NCI-H1694 (cell line): ENCODE results near the gene DGKQ.

ENCODE experiments used
- DNase-seq: peaks from one replicate; lab custom pipeline; 2025; lab: John Stamatoyannopoulos, UW

The DGKQ gene, protein sequence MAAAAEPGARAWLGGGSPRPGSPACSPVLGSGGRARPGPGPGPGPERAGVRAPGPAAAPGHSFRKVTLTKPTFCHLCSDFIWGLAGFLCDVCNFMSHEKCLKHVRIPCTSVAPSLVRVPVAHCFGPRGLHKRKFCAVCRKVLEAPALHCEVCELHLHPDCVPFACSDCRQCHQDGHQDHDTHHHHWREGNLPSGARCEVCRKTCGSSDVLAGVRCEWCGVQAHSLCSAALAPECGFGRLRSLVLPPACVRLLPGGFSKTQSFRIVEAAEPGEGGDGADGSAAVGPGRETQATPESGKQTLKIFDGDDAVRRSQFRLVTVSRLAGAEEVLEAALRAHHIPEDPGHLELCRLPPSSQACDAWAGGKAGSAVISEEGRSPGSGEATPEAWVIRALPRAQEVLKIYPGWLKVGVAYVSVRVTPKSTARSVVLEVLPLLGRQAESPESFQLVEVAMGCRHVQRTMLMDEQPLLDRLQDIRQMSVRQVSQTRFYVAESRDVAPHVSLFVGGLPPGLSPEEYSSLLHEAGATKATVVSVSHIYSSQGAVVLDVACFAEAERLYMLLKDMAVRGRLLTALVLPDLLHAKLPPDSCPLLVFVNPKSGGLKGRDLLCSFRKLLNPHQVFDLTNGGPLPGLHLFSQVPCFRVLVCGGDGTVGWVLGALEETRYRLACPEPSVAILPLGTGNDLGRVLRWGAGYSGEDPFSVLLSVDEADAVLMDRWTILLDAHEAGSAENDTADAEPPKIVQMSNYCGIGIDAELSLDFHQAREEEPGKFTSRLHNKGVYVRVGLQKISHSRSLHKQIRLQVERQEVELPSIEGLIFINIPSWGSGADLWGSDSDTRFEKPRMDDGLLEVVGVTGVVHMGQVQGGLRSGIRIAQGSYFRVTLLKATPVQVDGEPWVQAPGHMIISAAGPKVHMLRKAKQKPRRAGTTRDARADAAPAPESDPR

DNA sequence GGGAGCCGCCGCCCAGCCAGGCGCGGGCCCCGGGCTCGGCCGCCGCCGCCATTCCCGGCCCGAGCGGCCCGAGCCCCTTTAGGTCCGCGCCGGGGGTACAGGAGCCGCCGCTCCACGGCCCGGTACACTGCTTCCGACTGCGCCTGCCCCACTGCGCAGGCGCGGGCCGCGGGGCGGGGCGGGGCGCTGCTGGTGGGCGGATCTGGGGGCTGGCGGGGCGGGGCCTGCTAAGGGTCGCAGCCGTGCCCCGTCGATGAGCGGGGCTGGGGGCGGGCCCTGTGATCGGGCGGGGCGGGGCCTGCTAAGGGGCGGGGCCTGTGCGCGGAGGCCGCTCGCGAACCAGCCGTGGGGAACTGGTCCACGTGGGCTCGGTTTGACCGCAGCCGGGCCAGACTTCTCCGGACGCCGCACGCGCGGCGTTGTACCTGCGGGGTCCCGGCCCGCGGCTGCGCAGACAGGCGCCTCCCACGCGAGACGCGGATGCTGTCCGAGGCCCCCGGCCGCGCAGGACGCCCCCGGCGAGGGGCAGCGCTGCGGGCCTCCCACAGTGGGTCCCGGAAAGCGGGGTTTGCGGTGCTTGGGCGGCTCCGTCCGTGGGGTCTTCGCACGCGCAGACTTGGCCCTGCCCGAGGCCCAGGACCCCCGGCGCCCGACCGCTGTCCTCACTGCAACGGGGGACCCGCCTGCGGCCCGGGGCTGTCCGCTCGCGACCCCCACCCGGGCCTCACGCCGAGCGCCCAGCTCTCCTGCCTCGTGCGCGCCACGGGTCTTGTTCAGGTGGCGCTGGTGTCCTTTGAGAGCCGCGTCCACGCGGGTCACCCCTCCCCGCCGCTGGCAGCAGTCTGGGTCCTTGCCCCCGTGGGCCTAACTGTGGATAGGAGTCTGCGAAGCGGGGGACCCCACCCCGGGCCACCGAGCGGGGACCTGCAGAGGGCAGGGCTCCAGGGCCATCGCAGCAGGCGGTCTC lies at the start of gene DGKQ:
DGKQ (minus strand) TSS at position 139 of the 967 bp plus-strand sequence; CDS start at position 52, 87 bp downstream.
- no peak for DNase-seq

DNA sequence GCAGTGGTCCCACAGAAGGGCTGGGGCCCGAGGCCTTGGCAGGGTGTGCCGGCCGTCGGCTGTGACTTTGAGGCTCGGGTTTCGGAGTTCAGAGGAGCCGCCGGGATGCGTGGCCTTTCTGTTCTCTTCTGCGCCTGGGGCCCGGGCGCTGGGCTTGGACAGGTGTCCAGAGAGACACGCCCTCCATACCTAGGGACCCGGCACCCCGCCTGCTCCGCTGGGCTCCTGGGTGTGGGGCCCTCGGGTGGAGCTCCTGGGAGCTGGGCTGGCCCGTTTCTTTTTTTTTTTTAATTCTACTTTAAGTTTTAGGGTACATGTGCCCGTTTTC lies 49.3 kb upstream of the DGKQ start:
- no peak for DNase-seq

DNA sequence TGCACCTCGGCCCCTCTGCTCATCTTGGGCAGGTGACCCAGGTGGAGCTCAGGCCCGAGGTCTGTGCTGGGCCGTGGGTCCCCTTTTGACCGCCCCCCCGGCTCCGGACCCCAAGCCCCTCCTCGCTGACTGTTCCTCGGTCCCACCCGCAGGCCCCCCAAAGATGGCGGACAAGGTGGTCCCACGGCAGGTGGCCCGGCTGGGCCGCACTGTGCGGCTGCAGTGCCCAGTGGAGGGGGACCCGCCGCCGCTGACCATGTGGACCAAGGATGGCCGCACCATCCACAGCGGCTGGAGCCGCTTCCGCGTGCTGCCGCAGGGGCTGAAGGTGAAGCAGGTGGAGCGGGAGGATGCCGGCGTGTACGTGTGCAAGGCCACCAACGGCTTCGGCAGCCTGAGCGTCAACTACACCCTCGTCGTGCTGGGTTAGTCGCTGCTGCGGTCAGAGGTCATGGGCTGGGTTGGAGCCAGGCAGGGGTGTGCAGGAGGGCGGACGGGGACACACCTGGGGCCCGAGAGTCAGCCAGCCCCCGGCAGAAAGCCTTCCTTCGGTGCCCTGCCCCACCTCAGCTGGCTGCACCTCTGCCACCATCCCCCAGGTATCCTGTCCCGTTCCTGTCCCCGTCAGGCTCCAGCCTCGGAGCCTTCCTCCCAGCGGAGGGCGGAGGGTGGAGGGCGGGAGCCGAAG lies 48.8 kb upstream of the DGKQ start:
- DNase-seq, result no peak

DNA sequence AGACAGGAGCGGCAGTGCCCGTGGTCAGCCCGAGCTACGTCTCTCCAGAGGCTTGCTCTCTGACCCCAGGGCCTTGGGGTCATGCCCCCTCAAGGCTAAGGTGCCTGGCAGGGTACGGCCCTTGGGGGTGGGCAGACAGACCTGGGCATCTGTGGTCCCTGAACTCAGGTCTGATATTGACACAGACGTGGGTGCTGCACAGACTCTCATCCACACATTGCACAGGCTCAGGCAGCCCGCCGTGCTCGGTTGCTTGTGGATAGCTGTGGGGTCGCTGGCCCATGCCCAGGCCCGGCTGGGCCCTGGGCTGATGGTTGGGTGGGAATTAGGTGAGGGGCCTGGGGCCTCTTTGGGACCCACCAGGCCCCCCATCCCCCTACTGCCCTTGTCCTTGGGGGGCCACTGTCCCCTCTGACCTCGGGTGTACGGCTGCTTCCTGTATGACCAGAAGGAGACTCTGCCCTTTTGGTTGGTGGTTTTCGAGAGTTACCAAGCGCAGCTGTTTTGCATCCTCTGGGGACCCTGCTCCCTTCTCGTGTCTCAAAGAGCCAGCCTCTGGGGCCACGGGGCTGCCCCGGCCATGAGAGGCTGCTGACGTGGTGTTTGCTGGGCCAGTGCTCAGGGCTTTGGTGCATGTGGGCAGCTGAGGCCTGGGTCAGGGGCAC lies 48.1 kb upstream of the DGKQ start:
- DNase-seq, result no peak

DNA sequence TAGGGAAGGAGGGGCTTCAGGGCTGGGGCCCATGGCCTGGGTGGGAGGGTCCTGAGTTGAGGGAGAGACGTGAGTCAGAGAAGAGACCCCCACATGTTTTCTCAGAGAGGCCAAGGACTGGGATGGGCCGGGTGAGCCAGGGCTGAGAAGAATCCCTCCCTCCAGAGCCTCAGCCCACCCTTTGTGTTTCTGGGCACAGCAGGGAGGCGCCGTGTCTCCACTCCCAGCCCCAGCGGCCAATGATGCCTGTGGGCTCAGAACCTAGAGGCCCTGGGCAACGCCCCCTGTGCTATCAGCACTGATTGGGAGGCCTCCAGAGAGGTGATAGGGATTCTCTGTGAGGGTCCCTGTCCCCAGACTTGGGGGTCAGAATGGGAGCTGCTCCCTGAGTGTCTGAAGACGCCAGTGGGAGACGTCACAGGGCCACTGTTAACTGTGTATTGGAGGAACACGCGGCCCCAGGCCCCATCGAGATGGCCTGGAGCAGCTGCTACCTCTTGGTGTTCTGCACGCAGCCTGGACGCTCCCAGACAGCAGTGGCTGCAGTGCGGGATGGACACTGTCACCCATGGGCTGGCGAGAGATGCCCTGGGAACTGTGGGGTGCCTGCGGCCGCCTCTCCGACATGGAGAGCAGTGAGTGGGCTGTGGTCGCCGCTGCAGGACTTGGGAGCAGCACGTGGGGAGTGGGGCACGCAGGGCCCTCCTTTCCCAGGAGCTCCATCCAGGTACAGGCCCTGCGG lies 46.5 kb upstream of the DGKQ start:
- DNase-seq, result no peak

DNA sequence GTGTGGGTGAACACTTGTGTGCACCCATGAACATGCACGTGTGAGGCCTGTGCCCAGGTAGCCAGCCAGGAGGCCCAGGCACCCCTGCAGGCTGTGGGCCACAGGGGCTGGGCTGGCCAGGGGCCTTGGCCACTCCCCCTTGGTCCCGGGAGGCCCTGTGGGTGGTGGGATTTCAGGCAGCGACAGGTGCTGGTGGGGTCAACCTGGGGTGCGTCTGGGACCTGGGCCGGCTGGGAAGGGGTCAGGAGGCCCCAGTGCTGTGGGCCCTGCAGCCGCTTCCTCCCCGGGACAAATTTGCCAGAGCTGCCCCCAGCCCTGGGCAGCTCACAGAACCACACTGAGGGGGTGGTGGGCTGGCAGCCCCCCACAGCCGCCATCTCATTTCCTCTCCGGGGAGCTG lies 46.0 kb upstream of the DGKQ start:
- no peak for DNase-seq

DNA sequence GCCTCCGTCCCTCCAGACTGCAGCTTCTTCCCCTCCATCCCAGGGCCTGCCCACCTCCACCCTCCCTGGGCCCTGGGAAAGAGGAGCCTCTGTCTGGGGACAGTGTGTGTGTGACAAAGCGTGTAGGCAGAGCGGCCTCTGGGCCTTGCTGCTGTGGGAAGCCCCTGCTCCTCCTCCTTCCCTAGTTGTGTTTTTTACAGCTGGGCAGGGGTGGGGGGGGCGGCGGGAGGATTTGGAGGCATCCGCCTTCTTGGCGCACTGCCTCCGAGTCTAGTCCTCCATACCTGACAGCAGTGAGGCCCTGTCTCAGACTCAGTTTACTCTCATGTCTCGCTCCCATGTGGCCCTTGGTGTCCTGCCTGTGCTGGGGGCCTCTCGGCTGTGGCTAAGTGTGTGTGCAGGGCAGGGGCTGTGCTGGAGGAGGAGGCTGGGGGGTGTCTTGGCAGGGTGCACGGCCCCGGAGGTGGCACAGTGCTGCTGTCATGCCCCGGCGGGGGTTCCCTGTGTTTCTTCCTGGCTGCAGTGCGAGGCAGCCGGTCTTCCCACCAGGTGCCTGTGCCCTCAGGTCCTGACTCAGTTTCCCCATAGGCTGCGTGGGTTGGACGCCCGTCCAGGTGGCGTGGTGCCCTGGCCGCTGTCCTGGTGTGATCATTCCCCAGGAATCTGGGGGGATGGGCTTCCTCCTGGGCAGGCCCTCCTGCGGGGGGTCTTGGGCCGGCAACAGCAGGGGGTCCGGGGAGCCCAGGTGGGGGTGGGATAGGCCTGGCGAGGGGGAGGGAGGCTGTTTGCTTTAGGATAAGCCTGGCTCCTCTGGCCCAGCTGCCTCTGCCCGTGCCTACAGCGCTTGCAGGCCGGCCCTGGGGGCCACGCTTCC lies 45.0 kb upstream of the DGKQ start:
- no peak for DNase-seq

DNA sequence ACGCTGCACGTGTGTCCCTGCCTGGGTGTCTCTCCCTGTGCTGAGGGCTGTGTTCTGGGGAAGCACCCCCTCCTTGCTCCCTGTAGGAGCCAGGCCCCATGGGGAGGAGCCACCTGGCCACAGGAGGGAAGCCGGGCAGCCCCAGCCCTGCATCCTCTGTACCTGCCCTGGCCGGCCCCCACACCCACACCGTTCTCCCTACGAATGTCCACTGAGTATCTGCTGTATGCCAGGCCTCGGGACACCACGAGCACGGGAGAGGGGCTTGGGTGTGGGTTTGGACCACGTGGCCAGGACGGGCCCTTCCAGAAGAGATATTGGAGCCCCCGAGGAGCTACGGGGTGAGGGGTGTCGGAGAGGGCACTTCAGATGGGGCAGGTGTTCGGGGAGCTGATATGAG lies 44.3 kb upstream of the DGKQ start:
- no peak for DNase-seq

DNA sequence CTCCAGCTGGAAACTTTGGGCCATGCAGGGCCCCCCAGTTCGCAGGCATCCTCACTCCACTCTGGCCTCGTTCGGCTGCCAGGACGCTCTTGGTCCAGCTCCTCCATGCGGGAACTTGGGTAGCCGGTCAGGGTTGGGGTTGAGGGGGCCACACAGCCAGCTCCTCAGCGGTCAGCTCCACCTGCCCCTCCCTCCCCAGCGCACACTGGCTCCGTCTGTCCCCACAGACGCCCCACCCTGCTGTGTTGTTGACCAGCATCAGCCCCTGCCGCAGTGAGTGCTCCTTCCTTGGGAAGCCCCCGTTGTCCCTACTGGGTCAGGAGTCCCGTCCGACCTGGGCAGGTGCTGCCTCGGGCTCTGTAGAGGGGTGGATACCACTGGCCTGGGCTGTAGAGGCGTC lies 43.8 kb upstream of the DGKQ start:
- no peak for DNase-seq

DNA sequence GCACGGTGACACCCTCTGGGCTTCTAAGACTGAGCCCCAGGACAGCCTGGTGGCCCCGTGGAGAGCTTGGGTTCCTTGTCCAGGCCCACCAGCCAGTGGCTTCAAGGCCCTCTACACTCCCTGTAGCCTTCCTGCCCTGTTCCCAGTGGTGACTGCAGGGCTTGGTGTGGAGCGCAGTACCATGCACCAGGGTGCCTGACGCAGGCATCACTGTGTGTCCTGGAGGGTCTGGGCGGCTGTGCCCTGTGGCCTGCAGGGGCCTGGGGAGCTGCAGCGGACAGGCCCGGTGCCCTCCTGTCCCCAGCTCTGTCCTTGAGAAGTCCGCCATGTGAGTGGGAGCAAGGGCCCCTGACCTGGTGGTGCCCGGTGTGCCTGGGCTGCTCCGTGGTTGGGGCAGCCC lies 42.4 kb upstream of the DGKQ start:
- no peak for DNase-seq

DNA sequence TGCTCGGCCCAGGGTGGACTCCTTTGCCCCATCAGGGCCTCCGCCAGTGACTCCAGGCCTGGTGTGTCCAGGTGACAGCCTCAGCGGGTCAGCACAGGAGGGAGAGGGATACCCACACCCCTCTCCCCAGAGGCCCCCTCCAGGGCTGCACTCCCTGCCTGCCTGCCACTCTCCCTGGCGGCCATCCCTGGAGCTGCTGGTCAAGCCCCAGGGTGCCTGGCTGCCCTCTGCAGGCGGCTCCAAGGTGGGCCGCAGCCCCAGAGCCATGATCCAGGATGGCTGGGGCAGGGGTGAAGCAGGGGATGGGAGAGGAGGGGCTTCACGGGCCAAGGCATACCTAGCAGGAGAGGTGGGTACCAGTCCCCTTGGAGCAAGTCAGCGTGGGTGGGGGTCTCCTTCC lies 41.8 kb upstream of the DGKQ start:
- no peak for DNase-seq

DNA sequence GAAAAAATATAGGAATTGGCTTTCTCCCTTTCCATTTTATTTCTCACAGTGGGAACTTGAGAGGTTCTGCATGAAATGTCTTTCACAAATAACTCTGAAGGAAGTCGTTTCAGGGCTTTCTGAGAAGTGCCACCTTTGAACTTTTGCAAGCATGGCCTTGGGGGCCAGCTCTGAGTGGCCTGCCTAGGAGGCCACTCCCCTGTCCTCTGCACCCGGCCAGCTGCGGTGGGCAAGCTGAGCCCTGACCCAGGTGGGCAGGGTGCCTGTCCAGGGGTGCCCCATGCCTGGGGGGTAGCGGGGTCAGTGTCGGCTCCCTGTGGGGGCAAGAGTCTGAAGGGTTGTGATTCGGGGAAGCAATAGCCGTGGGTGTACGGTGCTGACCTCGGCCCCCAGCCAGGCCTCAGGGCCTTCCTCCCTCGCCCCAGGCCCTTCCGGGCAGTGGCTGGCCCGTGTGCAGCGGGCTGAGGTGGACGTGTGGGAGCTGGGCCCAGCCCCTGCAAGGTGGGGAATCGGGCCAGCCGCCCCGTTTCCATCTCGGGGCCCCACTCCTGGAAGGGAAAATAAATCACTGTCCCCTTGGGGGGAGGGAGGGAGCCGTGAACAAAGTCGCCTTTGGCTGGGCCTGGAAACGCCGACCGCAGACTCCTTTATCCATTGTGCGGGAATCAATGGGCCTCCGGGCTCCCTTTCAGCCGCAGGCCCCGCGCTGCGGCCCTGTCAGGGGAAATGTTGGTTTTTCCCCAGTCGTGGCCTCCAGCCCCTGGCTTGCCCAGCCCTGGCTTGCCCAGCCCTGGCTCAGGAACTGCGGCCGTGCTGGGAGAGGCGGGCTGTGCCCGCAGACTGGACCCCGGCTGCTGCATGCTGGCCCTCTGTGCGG lies 41.2 kb upstream of the DGKQ start:
- DNase-seq, result no peak

DNA sequence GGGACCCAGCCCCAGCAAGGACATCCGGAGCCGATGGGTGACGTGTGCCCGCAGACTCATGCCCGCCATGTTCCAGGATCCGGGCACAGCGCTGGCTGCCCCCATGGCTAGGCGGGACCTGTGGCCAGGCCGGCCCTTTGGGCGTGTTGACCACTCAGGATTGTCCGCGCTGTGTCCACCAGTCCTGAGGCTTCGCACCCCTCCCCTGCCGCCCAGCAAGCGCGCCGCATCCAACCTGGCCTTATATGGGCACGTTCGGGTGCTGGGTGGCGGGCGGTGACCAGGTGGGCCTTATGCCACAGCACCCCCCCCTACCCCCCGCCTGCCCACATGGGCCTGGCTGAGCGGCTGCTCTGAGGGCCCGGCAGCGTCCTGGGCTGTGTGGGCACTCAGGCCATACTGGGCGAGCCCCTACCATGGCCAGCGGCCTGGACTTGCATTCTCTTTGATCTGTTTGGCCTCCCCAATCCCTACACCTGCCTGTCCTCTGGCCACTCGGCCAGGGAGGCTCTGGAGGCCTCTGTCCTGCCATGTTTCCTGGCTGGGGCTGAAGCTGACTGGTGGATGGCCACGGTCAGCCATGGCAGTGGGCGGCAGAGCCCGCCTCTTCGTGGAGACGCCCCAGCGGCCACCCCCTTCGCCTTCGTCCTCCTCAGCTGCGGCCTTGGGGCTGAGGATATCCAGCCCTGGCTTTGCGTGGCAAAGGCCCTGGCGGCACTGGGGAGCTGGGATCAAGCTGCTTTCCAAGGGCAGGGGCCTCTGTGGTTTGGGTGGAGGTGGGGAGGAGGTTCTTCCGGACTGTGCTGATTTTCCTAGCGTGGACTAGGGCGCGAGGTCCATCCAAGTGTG lies 40.1 kb upstream of the DGKQ start:
- no peak for DNase-seq

DNA sequence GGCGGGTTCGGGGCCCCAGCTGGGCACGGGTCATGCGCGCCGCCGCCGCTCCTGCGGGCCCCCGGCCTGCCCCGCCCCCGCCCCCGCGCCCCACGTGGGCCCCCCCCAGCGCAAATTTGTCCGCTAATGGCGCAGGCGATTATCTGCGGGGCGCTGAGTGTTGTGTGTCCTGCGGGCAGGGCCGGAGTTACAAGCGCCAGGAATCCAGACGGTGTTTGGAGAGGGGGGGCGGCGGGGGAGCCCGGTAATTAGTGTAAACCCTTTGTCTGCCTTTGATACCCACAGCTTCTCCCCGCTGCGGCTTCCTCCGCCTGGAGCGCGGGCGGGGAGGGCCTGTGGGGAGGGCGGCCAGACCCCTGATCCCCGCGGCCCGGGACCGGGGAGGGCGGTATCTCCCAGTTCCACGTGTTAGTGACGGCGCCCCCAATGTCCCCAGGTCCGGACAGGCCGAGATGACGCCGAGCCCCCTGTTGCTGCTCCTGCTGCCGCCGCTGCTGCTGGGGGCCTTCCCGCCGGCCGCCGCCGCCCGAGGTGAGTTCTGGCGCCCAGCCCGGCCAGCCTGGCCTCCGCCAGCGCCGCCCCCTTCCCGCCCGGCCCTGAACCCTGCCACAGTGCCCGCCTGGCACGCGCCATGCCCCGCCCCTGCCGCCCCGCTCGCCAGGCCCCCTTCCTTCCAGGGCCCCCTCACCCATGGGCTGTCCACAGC lies 38.8 kb upstream of the DGKQ start:
- no peak for DNase-seq

DNA sequence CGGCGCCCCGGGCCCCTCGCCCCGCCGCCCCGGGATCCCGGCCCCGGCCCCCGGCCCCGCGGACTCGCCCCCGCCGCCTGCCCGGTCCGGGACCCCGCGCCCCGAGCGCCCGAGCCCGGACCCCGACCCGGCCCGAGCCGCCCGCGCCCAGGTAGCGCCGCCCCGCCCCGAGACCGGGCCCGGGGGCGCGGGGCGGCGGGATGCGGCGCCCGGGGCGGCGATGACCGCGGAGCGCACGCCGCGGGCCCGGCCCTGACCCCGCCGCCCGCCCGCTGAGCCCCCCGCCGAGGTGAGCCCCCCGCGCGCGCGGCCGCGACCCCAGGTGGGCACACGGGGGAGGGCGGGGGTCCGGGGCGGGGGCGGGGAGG lies 38.3 kb upstream of the DGKQ start:
- DNase-seq, result no peak

DNA sequence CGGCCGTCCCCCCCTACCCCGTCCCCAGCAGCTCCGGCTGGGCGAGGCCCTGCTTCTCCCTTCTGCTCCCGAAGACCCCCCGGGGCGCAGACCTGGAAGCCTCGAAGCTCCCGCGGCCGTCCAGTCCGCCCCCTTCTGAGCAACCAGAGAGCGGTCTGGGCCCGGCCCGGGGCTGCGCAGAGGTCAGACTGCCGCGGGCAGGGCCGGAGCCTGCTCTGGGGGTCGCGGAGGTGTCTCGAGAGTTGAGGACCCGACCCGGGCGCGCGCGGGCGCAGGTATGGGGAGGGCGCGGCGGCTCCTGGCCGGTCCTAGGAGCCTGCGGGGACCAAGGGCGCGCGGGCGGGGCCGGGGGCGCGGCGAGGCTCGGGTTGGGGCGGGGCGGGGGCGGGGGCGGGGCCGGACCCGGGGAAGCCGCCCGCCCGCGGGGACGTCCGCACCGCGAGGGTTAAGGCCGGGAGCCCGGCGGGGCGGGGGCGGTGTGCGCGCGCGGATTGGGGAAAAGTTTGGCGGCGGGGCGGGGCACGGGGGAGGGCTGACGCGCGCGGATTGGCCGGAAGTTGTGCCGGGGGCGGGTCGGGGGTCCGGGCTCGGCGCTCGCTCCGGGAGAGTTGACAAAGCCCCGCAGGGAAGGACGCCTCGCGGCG lies 37.8 kb upstream of the DGKQ start, which contains the start of gene FGFRL1:
FGFRL1 (plus strand) TSS at position 605 of the 644 bp plus-strand sequence. CDS start 860 bp downstream, outside the sequence.
- no peak for DNase-seq
